GM21360 (cell line): Measurements from ENCODE around the gene ERBB4.

ENCODE experiments used
- ATAC-seq: cut with Tn5 transposase; IDR thresholded peaks from one replicate; pipeline ENCODE4 v1.9.1; 2021; ENCODE audit warnings: mild to moderate bottlenecking, moderate library complexity; ENCODE audit not compliant: unreplicated experiment

ERBB4 gene

DNA sequence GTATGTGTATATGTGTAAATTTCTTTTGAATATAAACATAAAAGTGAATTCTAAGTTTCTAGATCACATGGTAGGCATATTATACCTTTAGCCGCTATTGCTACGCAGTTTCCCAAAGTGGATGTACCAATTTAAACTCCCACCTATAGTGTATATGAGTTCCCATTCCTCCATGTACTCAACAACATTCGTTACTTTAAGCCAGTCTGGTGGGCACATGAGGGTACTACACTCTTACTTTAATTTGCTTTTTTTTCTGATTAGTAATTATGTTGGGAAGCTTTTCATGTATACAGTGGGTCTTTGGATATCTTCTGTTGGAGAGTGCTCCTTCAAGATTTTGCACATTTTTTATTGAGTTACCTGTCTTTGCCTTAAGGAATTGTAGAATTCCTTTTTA, 683.8 kb downstream of the ERBB4 start:
- no peak for ATAC-seq

DNA sequence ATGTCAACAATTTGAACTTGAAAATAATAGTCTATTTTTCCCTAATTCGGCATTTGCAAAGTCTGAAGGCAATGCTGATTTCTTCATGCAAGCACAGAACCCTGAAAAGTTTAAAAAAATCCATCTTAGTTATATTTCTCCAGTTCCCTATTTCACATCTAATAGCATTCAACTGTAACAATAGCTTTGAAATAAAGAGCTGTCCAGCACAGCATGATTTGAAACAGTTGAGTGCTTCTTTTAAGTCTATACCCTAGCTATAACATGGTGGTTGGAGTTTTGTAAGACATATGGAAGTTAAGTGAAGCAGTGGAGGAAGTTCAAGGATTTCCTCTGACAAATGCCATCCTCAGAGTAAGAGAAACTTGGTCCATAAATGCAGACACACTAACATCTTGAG, 691.9 kb downstream of the ERBB4 start:
- no peak for ATAC-seq

DNA sequence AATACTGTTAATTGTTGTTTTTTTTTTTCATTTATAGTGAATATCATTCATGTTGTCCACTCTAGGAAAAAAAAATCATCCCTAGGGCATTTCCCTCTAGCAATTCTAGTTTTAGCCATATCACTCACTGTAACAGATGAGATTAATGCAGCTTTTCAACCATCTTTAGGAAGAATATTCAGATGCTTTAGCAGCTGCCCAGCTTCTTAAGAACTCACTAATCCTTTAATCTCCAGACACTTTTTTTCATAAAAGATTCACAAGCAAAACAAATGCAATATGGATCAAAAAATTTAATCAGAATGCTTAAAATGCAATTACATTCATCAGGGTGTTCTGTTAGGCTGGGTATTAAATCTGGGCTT, 692.6 kb downstream of the ERBB4 start:
- no peak for ATAC-seq

DNA sequence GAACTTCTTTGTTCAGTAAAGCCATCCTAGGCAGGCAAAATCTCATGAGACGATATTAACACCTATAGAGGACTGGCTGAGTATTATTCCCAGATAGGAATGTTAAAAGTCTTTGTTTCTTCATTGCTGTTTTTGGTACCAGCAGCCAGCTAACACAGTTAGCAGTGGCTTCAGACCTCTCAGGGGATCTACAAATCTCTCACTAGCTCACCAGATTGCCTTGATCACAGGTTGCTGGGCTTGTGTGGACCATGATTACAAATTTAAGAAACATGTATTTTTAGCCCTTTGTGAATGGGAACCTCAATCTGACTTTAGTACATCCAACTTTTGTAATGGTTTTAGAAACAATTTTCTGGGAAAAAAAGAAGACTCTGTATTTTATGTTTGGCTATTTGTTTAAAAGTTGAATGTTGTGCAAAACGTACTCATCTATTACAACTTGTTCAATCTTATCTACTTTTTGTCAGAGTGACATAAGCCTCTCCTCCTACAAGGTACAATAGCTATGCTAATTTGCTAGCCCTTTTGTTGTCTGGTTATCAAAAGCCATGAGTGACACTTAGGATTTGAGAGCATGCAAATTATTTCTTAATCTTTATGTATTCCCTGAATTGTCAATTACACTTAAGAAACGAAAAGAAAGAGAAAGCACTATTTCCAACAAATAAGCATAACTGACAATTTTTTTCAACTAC, 693.1 kb downstream of the ERBB4 start:
- no peak for ATAC-seq

DNA sequence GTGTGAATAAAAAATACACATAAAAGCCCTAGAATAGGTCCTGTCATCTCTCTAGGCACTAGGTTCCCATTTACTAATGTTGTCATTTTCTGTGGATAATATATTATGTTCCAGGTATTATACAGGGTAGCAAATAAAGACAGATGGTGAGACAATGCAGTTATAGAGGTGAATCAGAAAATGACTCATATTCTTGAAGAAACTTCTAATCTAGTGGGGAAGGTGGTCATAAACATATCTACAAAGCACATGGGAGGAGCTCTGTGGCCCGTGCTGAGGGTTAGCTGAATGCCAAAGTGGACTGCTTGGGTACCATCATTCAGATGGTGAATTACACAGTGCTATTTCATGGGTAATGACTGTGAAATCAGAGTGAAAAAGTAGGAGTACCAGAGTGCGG, 700.9 kb downstream of the ERBB4 start:
- no peak for ATAC-seq

DNA sequence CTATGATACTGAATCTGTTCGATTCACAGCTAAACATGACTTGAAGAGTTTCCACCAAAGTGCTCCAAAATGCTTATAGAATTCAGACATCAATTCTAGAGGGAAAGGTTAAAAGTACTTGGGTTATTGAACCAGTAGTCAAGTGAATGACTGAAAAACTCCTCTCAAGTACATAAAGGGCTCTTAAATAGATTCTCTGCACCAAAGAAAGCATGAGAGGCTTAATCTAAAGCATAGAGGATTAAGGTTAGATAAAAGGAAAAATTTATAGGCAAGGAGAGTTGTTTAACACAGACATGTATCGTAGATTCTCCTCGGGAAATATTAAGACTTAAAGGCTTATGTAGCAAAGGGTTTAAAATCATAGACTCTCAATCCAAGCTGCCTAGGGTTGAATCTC, 701.4 kb downstream of the ERBB4 start:
- ATAC-seq: no peak

DNA sequence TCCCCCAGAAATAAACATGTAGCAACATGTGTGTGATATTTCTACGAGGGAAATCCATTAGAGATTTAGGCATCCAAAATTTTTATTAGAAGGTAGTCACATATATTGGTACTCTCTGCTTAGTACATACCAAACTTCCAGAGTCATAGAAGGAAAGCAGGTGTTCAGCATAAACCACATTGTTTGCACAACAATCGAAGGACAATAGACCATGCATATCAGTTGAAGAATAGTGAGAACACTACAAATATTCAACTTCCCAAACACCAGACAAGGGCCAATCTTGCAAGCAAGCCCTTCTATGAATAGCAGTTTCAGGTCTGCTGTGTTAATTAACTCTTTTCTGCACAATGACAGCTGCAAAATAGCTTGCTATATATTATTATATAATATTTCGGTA, 702.2 kb downstream of the ERBB4 start:
- ATAC-seq: no peak

DNA sequence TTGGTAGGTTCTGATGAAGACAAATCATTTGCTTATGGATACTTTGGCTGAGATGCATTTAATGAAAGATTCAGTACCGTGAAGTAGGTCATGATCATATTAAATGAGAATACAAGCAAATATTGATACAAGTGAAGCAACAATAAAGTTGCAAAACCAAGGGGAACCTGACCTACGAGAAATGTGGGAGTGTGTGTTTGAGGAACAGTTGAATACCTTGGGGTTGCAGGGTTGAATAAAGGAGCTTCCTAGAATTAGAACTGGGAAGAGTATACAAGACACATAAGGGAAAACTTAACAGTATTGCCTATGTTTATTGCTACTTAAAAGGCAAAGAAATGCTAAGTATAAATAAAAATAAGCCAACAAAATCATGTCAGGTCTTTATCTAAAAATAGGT, 702.9 kb downstream of the ERBB4 start:
- no peak for ATAC-seq

DNA sequence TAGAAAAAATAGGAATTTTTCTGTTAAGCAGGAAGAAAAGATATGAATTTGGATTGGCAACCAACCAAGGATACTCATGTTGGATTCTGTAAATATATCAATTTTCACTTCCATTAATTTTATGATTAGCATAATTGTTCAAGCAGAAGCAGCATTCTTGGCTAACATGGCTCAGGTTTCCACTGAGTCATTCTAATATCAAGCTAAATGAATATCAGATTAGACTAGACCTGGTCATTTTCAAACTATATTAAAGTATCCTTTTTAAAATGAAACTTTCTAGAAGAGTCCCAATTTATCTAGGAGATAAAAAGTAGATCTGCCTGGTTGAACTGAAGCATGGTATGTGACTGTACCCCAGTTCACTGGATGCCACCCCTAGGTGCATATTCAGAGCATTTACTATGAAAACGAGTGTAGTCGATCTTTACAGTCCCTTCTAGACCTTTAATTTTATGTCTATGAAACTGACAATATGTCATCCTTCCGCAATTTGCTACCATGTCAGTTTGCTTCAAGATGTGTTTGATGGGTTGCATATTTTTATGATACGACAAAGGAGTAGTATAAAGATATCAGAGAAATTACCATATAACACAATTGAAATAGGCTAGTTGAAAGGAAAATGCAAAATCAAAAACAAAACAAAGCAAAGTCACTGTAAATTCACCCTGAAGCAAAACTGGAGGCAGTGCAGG, 704.9 kb downstream of the ERBB4 start:
- ATAC-seq: no peak

DNA sequence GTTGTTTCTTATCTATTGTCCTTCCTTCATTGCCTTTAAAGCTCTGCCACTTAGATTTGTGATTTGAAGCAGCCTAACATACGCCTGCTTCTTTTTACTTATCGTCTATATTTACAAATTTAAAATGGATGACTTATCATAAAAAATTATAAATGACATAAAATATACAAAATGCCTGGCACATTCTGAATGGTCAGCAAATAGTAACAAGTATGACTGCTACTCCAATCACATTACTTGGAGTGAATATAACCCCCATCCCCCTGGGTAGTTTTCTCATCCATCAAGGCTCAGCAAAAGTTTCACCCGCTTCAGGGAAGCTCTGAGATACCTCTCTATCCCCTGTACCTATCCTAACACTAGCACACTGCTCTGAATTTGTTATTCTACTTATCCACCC, 708.9 kb downstream of the ERBB4 start:
- no peak for ATAC-seq

DNA sequence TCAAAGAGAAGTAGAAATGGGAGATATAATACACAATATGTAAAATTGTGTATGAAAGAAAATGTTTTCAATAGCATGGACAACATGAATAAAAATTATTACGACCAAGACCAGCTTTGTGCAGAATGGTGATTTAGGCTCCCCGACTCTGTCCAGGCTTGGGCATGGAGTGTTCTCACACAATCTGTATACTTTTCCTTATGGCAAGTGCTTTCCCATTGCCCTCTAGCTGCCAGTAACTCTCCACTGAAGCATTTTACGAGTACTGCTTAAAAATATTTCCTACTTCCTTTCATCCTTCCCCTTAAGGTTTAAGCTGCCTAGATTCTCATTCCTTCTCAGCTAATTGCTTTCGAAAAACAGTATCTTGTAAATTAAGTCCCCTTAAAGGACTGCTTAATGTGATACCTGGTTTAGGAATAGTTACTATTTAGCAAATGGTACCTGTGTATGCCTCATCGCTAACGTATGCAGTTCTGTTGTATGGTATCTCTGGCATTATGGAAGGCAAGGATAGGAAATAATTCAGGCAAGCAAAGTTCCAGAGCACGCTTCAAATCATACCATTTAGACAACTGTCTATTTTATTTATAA, 714.6 kb downstream of the ERBB4 start:
- ATAC-seq: no peak

DNA sequence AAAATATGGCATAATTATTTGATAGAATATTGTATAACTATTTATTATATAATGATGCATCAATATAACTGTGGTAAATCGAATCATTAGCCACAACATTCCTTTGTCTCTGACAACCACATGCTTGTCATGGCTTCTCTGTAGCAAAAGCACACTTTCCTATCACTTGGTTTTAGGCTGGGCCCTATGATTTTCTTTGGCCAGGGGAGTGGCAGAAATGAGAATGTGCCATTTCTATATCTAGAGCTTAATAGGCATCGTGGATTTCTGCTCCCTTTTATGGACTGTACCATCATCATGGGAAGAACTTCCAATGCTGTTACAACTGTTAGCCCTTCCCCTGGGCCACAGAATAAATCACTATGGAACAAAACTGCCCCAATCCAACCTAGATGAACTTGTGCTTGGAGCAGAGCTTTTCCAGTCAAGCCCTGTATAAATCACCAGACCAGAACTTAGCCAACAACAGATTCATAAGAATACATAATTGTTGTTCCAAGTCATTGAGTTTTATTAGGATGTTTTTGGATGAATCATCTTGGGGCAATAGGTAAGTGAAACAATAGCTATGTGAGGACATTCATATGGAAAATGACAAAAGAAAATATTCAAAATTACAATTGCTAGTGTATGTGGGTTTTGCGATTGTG, 715.8 kb downstream of the ERBB4 start:
- no peak for ATAC-seq

DNA sequence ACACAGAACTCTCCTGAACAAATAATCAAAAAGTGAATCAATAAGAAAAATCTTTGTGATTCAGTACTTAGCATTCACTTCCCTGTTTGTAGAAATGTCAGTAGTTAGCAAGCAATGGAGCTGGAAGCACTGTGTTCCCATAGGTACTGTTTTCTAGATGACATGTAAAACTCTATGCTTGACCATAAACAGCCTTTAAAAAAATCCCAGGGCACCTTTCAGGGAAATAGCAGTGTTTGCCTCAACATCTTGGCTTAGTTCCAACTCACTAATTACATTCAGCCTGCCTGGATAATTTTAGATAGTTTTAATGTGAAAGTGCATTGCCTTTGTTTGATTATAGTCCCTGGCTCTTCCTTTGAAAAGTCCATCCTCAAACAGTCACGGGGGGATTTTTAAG, 721.8 kb downstream of the ERBB4 start:
- no peak for ATAC-seq

DNA sequence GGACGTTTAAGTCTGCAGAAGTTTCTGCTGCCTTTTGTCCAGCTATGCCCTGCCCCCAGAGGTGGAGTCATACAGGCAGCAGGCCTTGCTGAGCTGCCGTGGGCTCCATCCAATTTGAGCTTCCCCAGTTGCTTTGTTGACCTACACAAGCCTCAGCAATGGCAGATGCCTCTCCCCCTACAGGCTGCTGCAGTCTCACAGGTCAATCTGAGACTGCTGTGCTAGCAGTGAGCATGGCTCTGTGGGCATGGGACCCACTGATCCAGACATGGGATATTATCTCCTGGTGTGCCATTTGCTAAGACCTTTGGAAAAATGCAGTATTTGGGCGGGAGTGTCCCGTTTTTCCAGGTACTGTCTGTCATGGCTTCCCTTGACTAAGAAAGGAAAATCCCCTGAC, 726.0 kb downstream of the ERBB4 start:
- no peak for ATAC-seq

DNA sequence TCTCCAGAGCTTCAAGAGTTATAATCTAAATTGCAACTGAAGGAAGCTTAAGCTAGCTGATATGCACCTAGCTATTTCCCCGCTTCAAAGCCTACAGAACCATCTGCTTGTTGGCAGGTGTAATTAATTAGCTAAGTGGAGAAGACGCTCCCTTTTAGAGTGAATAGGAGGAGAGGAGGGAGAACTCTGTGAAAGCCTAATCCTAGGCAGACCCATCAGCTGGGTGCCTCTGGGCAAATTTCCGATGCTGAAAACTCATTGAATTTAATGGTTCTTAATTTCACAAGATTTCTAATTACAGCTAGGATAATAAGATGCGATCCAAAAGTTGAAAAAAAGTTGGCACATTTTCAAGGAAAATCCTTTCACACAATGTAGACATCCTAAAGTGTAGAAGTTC, 735.9 kb downstream of the ERBB4 start:
- ATAC-seq: no peak

DNA sequence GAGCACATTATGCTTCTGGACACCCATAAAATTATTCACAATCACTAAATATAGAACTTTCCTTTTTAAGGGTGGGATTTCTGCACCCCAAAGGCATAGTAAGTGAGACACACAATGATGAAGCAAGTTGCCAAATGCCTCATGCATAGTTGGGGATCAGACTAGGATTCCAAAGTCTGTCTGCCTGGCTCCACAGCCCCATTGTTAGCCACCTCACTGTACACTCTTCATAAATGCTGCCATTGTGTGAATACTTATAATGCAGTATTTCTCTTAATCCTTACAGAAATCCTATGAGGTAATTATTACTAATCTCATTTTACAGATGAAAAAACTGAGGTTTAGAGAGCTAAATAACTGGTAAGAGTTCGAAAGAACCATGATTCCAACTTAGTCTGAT, 738.6 kb downstream of the ERBB4 start:
- ATAC-seq: no peak

DNA sequence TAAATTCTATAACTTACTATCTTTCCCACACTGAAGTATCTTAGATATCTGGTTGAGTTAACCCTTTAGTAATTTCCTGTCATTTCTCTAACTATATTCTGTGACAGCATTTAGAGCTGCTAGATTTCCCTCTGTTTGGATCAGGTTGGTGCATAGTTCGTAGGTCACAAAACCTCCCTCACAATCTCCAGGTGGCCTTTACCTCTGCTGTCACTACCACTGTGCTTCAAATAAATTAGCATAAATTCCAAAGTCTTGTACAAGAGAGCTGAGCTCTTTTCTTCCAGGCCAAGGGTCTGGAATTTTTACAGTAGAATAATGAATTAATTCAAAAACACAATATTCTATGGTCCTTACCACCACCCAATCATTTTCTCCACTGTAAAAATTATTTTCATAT, 739.7 kb downstream of the ERBB4 start:
- ATAC-seq: no peak

DNA sequence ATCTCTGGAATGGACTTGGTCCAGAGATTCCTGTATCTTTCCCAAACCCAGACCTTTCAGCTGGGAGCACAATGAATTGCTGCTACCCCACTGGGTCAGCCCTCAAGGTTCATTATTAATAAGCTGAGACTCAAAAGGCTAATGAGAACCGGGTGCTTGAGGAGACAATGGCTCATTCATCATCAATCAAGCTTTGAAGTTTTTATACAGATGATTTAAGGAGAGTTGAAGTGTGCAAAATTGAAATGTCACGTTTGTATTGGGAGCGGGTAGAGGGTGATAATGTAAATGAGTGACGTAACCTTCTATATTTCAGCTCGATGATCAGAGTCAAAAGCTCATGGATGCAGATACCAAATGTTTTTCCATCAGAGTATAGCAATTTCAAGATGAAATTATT, 744.9 kb downstream of the ERBB4 start:
- no peak for ATAC-seq

DNA sequence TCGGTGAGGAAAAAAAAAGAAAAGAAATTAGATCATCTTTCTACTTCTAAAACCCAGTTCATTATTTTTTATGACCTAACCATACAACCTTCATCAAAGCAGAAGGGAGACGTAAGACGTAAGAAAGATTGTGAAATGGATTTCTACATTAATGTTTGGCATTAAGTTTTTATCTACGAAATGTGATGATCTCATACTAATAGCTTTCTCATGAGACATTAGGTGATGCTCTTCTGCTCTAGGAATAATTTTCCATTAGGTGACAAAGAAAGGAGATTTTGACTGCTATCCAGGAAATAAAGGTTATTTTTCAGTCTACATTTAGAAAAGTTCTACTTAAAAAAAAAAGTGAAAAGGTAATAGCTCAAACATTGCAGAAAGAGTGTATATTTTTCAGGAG, 748.6 kb downstream of the ERBB4 start:
- no peak for ATAC-seq

DNA sequence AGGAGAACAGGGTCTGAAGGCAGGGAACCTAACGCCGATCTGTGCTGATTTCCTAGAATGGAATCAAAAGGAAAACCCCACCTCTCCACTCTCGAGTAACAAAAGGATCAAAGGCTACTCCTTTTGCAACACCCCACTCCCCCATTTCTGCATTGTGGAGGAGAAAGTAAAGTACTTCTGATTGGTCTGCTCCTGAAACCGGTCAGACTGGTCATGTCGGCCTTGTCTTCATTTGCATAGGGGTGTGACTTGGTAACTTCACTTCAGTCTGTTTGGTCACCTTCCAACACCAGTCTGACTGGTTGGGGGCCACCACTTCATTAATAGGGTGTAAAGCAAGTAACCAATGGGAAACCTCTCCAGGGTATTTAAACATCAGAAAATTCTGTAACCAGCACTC, 771.9 kb downstream of the ERBB4 start:
- ATAC-seq: no peak

DNA sequence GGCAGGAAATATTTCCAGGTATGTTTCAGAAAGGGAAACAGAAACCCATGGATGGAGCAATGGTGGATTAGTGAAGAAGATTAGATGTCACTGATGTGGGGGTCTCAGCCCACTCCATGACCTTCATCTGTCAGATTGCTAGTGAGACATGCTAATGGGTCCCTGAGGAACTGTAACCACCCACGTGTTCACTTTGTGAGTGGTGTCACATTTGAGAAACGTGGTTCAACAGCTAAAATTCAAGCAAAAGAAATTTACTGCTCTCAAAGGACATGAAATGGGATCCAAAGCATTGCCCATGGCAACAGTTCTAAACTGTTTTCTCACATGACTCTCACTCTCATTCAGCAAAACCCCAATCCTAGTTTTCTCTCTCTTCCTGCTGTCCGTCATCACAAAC, 776.1 kb downstream of the ERBB4 start:
- no peak for ATAC-seq

DNA sequence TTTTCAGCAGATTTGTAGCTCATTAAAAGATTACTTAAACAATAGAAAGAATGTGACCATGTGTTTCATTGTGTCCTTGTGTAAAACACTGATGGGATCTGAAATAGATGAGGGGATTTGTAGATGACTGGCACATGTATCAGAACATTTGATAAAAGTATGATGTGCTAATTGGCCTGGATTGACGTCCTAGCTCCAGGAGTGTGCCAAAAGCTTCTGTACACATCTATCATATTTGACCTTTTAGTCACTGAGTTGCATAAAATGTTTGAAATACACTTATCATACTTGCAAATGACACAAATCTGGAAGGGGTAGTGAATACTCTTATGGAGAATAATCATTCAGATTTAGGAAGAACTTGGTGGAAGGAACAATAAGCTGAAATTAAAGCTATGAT, 778.5 kb downstream of the ERBB4 start:
- no peak for ATAC-seq
